GM12872 (cell line): ENCODE results near the gene CEP128.

ENCODE experiments used
- TF ChIP-seq, protein P1 (sequence below): IDR thresholded peaks from 3 replicates; pipeline ENCODE4 v1.5.1; 2011; ENCODE audit warnings: low read depth, mild to moderate bottlenecking, low read length, moderate library complexity; ENCODE audit not compliant: insufficient read depth

Gene CEP128

DNA sequence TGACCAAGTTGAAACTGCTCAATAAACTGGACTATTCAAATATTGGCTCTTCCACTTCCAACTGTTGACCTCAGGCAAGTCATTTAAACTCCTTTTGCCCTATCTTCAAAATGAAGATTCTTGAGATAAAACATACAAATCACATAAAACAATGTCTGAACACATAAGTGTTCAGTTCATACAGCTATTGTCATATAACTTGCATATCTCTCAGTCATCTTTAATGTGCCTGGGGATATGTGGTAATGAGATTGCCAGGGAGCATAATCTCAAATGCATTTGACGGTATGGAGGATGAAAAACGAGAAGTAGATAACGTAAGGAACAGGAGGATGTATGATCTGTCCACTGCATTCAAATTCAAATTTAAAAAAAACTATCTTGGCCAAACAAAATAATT is 493.3 kb downstream of the CEP128 start:
- TF ChIP-seq, protein P1, sequence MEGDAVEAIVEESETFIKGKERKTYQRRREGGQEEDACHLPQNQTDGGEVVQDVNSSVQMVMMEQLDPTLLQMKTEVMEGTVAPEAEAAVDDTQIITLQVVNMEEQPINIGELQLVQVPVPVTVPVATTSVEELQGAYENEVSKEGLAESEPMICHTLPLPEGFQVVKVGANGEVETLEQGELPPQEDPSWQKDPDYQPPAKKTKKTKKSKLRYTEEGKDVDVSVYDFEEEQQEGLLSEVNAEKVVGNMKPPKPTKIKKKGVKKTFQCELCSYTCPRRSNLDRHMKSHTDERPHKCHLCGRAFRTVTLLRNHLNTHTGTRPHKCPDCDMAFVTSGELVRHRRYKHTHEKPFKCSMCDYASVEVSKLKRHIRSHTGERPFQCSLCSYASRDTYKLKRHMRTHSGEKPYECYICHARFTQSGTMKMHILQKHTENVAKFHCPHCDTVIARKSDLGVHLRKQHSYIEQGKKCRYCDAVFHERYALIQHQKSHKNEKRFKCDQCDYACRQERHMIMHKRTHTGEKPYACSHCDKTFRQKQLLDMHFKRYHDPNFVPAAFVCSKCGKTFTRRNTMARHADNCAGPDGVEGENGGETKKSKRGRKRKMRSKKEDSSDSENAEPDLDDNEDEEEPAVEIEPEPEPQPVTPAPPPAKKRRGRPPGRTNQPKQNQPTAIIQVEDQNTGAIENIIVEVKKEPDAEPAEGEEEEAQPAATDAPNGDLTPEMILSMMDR: no peak

DNA sequence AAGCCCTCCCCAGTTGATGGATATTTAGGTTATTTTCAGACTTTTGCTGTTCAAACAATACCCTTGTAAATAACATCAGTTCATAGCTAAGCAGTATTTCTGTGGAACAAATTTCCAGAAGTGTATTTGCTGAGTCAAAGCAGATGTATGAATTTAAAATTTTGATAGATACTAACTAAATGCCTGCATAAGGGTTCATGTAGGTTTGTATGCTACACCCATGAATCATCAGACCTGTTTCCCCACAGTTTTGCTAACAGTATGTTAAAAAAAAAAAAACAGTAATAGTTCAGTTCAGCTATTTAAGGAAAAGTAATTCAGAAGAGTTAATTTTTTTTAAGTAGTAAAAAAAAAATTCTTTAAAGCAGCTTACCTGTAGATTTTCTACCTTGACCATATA is 494.1 kb downstream of the CEP128 start:
- TF ChIP-seq, protein P1: no peak
